ENCODE results near the gene PRR23E. TPM values are rescaled to one million over a fixed set of nuclear protein-coding genes. Genes with fewer than 3 reads are reported as not detected.

Gene PRR23E
- total and polyA plus RNA-seq, 4 donors: not detected

- H3K36me3 ChIP-seq (ENCODE audit: control insufficient read depth in 4 of 4, insufficient read depth in 4 of 4, low read length in 4 of 4): no peaks in the 10 kb centered on the region
- ATAC-seq (ENCODE audit: insufficient read depth, low FRiP score): no peak
- no peaks in the 10 kb centered on the region for H3K9me3 ChIP-seq (ENCODE audit: control insufficient read depth in 4 of 4, insufficient read depth in 3 of 4, low read length in 3 of 4)
- H3K4me3 ChIP-seq: no peak overlapping the region
- no peak overlapping the region for H3K9ac ChIP-seq (ENCODE audit: insufficient read depth in 1 of 2, low read length in 2 of 2)
- no peak overlapping the region for H3K27ac ChIP-seq (ENCODE audit: low read depth in 1 of 2, low read length in 1 of 2)
- 77 to 80% methylated on average over 9 of the region's 9 CpGs for WGBS, 2 donors
- TF ChIP-seq CTCF (IDR thresholded peaks at IDR 0.05; ENCODE audit: control extremely low read depth, extremely low read depth): no peak
- DNase-seq: no peak
- no peaks in the 10 kb centered on the region for H3K4me1 ChIP-seq (ENCODE audit: control insufficient read depth in 5 of 5, insufficient read depth in 5 of 5, low read length in 5 of 5)
- peaks cover 0 to 4% (median 0%) of the 10 kb centered on the region in 3 donors for H3K27me3 ChIP-seq (ENCODE audit: control insufficient read depth in 3 of 3, insufficient read depth in 3 of 3, low read length in 2 of 3)
These were observed 26.3 kb upstream of the PRR23E start for GRCh38 chr3:127166501-127167065.

GRCh38 chr3:127167315-127168043 is 25.5 kb upstream of the PRR23E start:
- no peak for TF ChIP-seq CTCF (IDR thresholded peaks at IDR 0.05; ENCODE audit: control extremely low read depth, extremely low read depth)
- Histone ChIP-seq H3K27ac (ENCODE audit: low read depth in 1 of 2, low read length in 1 of 2) (no peak overlapping the region), H3K36me3 (ENCODE audit: control insufficient read depth in 4 of 4, insufficient read depth in 4 of 4, low read length in 4 of 4) (no peaks in the 10 kb centered on the region), H3K9me3 (ENCODE audit: control insufficient read depth in 4 of 4, insufficient read depth in 3 of 4, low read length in 3 of 4) (no peaks in the 10 kb centered on the region), H3K4me1 (ENCODE audit: control insufficient read depth in 5 of 5, insufficient read depth in 5 of 5, low read length in 5 of 5) (no peaks in the 10 kb centered on the region), H3K9ac (ENCODE audit: insufficient read depth in 1 of 2, low read length in 2 of 2) (no peak overlapping the region), H3K4me3 (no peak overlapping the region), H3K27me3 (ENCODE audit: control insufficient read depth in 3 of 3, insufficient read depth in 3 of 3, low read length in 2 of 3) (peaks cover 0 to 6% (median 0%) of the 10 kb centered on the region in 3 donors)
- no peak for ATAC-seq (ENCODE audit: insufficient read depth, low FRiP score)
- DNase-seq: no peak
- WGBS, 2 donors: 85 to 93% methylated on average over 9 of the region's 9 CpGs

DNA sequence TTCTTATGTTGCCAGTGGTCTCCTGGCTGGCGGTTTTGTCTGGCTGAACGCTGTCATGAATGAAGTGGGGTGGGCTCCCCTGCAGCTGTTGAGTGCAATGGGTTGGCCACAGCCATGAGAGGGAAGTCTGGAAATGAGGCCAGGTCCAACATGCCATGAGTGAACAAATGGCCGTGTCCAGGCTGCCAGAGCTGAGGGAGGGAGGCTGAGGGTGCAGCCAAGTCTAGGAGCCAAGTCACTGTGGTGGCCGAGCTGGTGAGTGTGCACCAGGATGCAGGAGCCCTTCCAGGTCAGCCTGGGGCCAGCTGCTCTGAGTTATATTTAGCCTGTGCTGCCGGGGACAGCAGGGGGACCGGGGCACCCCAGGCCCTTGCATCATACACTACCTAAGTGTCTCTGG is 24.7 kb upstream of the PRR23E start:
- H3K27me3 ChIP-seq (ENCODE audit: control insufficient read depth in 3 of 3, insufficient read depth in 3 of 3, low read length in 2 of 3): peaks cover 0 to 8% (median 0%) of the 10 kb centered on the region in 3 donors
- DNase-seq (no peak), ATAC-seq (ENCODE audit: insufficient read depth, low FRiP score) (no peak)
- H3K9ac ChIP-seq (ENCODE audit: insufficient read depth in 1 of 2, low read length in 2 of 2): no peak overlapping the region
- H3K4me3 ChIP-seq: no peak overlapping the region
- 59 to 60% methylated on average over 6 of the region's 6 CpGs for WGBS, 2 donors
- H3K4me1 ChIP-seq (ENCODE audit: control insufficient read depth in 5 of 5, insufficient read depth in 5 of 5, low read length in 5 of 5): no peaks in the 10 kb centered on the region
- H3K9me3 ChIP-seq (ENCODE audit: control insufficient read depth in 4 of 4, insufficient read depth in 3 of 4, low read length in 3 of 4): no peaks in the 10 kb centered on the region
- TF ChIP-seq CTCF (IDR thresholded peaks at IDR 0.05; ENCODE audit: control extremely low read depth, extremely low read depth): no peak
- H3K27ac ChIP-seq (ENCODE audit: low read depth in 1 of 2, low read length in 1 of 2): no peak overlapping the region
- H3K36me3 ChIP-seq (ENCODE audit: control insufficient read depth in 4 of 4, insufficient read depth in 4 of 4, low read length in 4 of 4): no peaks in the 10 kb centered on the region
